Immature natural killer cell (primary cell): ENCODE data around the gene MATN4. TPM values are rescaled to one million over a fixed set of nuclear protein-coding genes. Genes with fewer than 3 reads are reported as not detected.
A peak's percentile ranks its signal among the peaks of the same experiment; 100 is the strongest.

Experiments
- DNase-seq, 3 donors: peaks; one replicate each; pipeline ENCODE4 v3.0.0; 2022; ENCODE audit warnings: mixed read lengths in 1 of 3
- H3K27ac Mint-ChIP-seq, 6 donors: one replicate each; pipeline ENCODE4 v1.8.0; 2020; ENCODE audit warnings: mixed read lengths in 6 of 6, mild to moderate bottlenecking in 5 of 6, inconsistent platforms in 4 of 6, moderate library complexity in 3 of 6
- H3K27me3 Mint-ChIP-seq, 3 donors: one replicate each; pipeline ENCODE4 v1.8.0; 2020 to 2021; ENCODE audit warnings: low read depth in 3 of 3, mild to moderate bottlenecking in 3 of 3, mixed read lengths in 3 of 3, moderate library complexity in 3 of 3, inconsistent platforms in 1 of 3
- H3K36me3 Mint-ChIP-seq, 3 donors: one replicate each; pipeline ENCODE4 v1.8.0; 2020; ENCODE audit warnings: mixed read lengths in 3 of 3, inconsistent platforms in 2 of 3, mild to moderate bottlenecking in 2 of 3
- H3K4me1 Mint-ChIP-seq, 2 donors: one replicate each; pipeline ENCODE4 v1.8.0; 2020; ENCODE audit warnings: inconsistent platforms in 2 of 2, mild to moderate bottlenecking in 2 of 2, mixed read lengths in 2 of 2, moderate library complexity in 1 of 2
- H3K4me3 Mint-ChIP-seq, 5 donors: one replicate each; pipeline ENCODE4 v1.8.0; 2020; ENCODE audit warnings: mild to moderate bottlenecking in 5 of 5, mixed read lengths in 5 of 5, inconsistent platforms in 3 of 5, moderate library complexity in 3 of 5
- H3K9me3 Mint-ChIP-seq, 6 donors: one replicate each; pipeline ENCODE4 v1.8.0; 2020; ENCODE audit warnings: mild to moderate bottlenecking in 6 of 6, mixed read lengths in 6 of 6, inconsistent platforms in 4 of 6, moderate library complexity in 3 of 6
- polyA plus RNA-seq, 3 donors: library from polyadenylated mRNA; unstranded; fragments of 300-500 nt; fragmentation: Illumina TruSeq; gene quantifications; one replicate each; pipeline ENCODE4 v1.2.3, GENCODE V29; 2021

The MATN4 gene
- polyA plus RNA-seq, 3 donors from 2014 or later: not detected

DNA sequence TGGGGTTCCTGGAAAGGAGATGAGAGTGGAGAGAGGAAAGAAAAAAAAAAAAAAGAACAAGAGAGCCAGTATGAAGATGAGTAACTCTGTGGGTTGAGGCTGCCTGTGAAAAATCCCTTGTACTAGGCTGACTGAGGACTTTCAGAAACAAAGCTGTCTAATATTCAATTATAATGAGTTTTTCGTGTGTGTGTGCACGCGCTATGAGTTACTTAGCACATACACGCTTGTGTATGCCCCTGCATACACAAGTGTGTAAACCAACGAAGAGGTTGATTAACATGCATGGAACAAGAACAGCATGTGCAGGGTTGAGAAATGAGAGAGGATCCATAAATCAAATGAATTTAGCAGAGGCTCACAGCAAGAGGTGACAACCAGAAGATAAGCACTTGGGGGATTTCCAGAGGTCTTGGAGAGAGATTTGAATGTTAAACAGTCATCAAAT, 6.3 kb downstream of the MATN4 start:
- Mint-ChIP-seq H3K27ac (no peak overlapping the region), H3K9me3 (no peaks in the 10 kb centered on the region), H3K36me3 (no peaks in the 10 kb centered on the region), H3K27me3 (peaks cover 8 to 11% (median 10%) of the 10 kb centered on the region in 3 donors), H3K4me1 (no peaks in the 10 kb centered on the region), H3K4me3 (no peak overlapping the region)
- DNase-seq: no peak

DNA sequence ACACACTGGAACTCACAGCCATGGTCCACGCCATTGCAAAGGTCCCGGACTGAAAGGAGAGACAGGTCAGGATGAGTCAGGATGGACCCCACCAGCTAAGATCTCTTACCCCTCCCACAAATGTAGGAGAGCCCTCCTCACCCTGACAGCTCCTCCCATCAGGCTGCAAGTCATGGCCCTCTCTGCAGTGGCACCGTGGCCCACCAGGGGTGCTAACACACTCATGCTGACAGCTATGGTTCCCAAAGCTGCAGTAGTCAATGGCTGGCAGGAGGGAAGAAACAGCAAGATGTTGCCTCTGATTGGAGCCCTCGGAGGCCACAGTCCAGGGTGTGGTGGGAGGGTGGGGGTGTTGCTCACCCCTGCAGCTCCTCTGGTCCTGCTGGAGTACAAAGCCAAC, 7.1 kb downstream of the MATN4 start:
- no peak for DNase-seq
- Mint-ChIP-seq H3K27me3 (peaks cover 6 to 13% (median 7%) of the 10 kb centered on the region in 3 donors), H3K4me1 (no peaks in the 10 kb centered on the region), H3K9me3 (no peaks in the 10 kb centered on the region), H3K27ac (no peak overlapping the region), H3K36me3 (no peaks in the 10 kb centered on the region), H3K4me3 (no peak overlapping the region)

DNA sequence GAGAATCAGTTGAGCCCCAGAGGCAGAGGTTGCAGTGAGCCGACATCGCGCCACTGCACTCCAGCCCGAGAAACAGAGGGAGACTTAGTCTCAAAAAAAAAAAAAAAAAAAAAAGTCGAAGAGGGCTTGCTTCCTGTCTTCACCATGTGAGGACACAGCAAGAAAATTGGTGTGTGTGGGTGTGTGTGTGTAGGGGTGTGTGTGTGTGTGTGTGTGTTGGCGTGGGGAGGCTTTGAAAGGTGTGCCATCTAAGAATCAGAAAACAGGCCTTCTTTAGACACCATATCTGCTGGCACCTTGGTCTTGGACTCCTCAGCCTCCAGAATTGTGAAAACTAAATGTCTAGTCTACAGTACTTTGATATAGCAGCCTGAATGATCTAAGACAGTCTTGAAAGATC, 8.3 kb downstream of the MATN4 start:
- no peaks in the 10 kb centered on the region for H3K36me3 Mint-ChIP-seq
- H3K27me3 Mint-ChIP-seq: peaks cover 0 to 10% (median 1%) of the 10 kb centered on the region in 3 donors
- H3K4me3 Mint-ChIP-seq: no peak overlapping the region
- H3K4me1 Mint-ChIP-seq: no peaks in the 10 kb centered on the region
- H3K27ac Mint-ChIP-seq: no peak overlapping the region
- H3K9me3 Mint-ChIP-seq: no peaks in the 10 kb centered on the region
- no peak for DNase-seq

DNA sequence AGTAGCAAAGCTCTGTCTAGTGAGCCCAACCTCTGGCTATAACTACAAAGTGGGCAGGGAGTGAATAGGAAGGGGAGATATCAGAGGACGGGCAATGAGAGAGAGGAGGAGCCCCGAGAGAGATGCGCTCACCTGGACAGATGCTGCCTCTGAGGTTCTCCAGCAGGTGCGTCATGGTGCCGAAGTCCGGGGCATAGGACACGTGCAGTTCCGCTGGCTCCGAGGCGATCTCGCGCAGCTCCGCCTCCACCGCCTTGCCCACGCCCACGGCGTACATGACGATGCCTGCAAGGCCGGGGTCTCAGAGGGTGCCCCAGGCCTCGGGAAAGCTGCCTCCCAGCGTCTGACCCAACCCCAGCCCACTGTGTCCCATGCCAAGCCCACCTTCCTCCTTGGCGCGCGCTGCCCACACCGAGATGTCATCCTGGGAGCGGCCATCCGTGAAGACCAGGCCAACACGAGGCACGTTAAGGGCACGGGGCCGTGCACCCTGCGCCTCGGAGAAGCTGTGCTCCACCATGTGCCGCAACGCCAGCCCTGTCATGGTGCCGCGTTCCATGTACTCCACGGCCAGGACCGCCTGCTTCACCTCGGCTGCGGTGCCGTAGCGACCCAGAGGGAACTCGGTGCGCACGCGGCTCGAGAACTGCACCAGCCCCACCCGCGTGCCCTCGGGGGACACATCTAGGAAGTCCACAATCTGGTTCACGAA, 10.2 kb downstream of the MATN4 start:
- Mint-ChIP-seq H3K9me3 (no peaks in the 10 kb centered on the region), H3K4me3 (no peak overlapping the region), H3K27ac (no peak overlapping the region), H3K4me1 (peaks cover 6 to 8% of the 10 kb centered on the region in 2 donors), H3K36me3 (no peaks in the 10 kb centered on the region), H3K27me3 (peaks cover 3 to 7% (median 5%) of the 10 kb centered on the region in 3 donors)
- DNase-seq: no peak

DNA sequence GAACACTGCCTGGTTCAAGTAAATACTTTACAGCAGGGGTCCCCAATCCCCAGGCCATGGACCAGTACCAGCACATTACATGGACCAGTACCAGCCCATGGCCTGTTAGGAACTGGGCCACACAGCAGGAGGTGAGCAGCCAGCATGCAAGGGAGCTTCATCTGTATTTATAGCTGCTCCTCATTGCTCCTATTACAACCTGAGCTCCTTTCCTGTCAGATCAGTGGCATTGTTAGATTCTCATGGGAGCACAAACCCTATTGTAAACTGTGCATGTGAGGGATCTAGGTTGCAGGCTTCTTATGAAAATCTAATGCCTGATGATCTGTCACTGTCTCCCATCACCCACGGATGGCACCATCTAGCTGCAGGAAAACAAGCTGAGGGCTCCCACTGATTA, 13.4 kb downstream of the MATN4 start:
- Mint-ChIP-seq H3K4me1 (peaks cover 6 to 11% of the 10 kb centered on the region in 2 donors), H3K27me3 (peaks cover 5 to 9% (median 5%) of the 10 kb centered on the region in 3 donors), H3K9me3 (no peaks in the 10 kb centered on the region), H3K4me3 (no peak overlapping the region), H3K27ac (no peak overlapping the region), H3K36me3 (no peaks in the 10 kb centered on the region)
- no peak for DNase-seq

DNA sequence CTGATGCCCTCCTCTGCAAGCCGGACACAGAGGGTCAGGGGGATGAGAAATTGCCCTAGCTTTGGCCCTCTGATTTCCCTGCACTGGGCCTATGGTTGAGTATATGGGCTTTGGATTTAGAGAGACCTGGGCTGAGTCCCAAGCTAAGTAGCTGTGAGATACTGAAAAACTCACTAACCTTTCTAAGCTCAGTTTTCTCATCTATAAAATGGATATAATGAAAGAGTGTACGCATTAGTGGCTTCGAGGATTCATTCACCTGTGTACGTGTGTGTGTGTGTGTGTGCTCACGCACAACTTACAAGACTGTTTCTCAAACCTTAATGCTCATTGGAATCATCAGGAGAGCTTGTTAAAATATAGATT, 14.1 kb downstream of the MATN4 start:
- no peak for DNase-seq
- peaks cover 5 to 9% (median 5%) of the 10 kb centered on the region in 3 donors for H3K27me3 Mint-ChIP-seq
- no peaks in the 10 kb centered on the region for H3K36me3 Mint-ChIP-seq
- H3K4me1 Mint-ChIP-seq: peaks cover 6 to 11% of the 10 kb centered on the region in 2 donors
- H3K27ac Mint-ChIP-seq: no peak overlapping the region
- no peaks in the 10 kb centered on the region for H3K9me3 Mint-ChIP-seq
- peak overlapping the region; percentile 53 to 76 (median 71) for H3K4me3 Mint-ChIP-seq

DNA sequence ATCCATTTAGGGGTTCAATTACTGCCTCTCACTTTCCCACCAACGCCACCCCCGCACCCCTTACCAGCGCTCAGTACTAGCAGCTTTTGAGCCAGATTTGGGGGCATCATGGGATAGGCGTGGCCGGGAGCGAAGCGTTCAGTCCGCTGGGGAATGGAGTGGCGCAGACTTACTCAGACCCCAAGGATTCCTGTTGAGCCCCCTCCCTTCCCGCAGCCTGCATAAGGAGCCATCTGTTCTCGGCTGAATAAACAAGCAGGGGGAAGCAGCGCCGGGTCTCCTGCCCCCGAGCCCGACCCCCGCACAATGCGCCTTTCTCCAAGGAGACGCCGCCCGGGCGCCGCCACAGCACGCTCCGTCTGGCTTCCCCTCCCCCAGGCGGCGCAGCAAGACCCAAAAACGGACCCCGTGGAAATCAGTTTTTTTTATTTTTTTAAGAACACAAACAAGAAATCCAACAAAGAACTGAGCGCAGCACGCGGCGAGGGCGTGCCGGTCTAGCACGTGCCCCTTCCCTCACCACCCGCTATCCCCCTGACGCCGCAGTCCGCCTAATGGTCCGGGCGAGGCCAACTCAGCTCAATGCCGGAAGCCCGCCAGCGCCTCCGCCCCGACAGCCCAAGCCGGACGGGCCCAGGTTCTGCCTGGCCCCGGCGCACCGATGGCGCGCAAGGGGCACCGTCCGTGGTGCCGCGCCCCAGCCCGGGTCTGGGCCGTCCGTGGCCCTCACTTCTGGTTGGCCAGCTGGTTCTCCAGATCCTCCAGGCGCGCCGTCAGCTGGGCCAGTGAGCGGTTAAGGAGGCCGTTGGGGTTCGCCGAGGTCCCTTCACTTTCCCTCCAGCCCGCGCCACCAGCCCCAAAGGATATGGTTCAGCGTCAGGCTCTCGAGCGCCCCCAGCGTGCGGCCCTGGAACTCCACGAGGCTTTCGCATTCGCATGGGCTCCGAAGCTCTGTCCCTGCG, 14.8 kb downstream of the MATN4 start:
- peaks cover 6 to 11% of the 10 kb centered on the region in 2 donors for H3K4me1 Mint-ChIP-seq
- H3K36me3 Mint-ChIP-seq: no peaks in the 10 kb centered on the region
- peak; percentile 58 to 70 (median 67) for DNase-seq
- peak overlapping the region; percentile 53 to 76 (median 71) for H3K4me3 Mint-ChIP-seq
- H3K27me3 Mint-ChIP-seq: peaks cover 5 to 9% (median 6%) of the 10 kb centered on the region in 3 donors
- no peak overlapping the region for H3K27ac Mint-ChIP-seq
- no peaks in the 10 kb centered on the region for H3K9me3 Mint-ChIP-seq

DNA sequence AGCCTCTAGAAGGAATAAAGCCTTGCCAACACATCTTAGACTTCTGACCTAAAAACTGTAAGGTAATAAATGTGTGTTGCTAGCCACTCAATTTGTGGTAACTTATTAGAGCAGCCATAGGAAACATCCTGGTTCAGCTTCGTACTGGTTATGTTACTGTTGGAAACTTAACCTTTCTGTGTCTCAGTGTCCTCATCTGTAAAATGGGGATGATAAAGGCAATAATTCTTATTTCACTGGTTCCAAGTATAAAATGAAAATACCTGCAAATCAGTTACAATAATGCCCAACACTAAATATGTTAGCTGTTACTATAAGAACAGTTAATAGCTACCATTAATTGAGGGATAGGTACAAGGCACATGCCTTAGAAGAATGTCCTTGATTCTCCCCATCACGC, 15.8 kb downstream of the MATN4 start:
- no peaks in the 10 kb centered on the region for H3K36me3 Mint-ChIP-seq
- H3K4me3 Mint-ChIP-seq: peak overlapping the region; percentile 52 to 73 (median 67)
- H3K9me3 Mint-ChIP-seq: no peaks in the 10 kb centered on the region
- no peak for DNase-seq
- peaks cover 5 to 9% (median 6%) of the 10 kb centered on the region in 3 donors for H3K27me3 Mint-ChIP-seq
- no peak overlapping the region for H3K27ac Mint-ChIP-seq
- H3K4me1 Mint-ChIP-seq: peaks cover 6 to 11% of the 10 kb centered on the region in 2 donors

DNA sequence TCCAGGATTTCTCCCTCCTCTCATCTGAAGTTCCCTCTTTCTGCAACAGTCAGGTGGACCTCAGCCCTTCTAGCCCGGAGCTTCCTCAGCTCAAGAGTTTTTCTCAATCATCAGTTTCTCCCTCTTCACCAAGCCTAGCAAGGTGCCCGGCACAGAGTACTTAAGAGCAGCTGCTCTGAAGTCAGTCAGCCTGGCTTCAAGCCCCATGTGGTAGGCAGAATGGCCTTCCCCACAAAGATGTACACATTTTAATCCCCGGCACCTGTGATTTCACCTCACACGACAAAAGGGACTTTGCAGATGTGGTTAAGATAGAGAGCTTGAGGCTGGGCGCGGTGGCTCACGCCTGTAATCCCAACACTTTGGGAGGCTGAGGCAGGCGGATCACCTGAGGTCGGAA, 16.6 kb downstream of the MATN4 start:
- Mint-ChIP-seq H3K27me3 (peaks cover 6 to 9% (median 6%) of the 10 kb centered on the region in 3 donors), H3K4me3 (no peak overlapping the region), H3K9me3 (no peaks in the 10 kb centered on the region), H3K4me1 (peaks cover 6 to 11% of the 10 kb centered on the region in 2 donors), H3K36me3 (no peaks in the 10 kb centered on the region), H3K27ac (no peak overlapping the region)
- DNase-seq: no peak

DNA sequence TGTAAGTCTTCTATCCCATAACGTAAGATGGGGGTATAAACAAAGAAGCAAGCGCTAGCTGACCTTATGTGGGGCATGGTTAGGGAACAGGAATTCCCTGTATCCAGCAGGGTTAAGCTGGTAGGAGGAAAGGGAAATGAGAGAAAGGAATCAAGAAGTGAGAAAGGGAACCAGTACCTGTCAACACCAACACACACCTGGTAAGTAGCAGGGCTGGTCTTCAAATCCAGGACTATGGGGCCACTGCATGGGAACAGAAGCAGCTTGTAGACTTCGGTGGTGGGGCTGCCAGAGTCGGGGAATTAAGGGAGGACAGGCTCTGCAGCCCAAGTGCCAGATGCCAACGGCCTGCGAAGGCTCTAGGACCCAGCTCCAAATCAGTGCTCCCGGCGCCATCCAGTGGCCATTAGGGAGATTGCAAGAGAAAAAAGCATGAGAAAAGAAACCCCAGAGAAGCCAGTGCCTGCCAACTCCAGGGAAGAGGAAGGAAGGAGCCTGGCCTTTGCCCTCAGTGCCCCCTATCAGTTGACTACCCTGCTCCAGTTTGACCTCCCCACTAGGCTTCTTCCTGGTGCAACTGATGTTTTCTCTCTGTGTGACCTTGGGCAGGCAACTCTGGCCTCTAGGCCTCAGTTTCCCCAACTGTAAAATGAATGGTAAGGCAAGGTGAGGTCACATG, 17.3 kb downstream of the MATN4 start:
- peaks cover 4 to 9% (median 6%) of the 10 kb centered on the region in 3 donors for H3K27me3 Mint-ChIP-seq

DNA sequence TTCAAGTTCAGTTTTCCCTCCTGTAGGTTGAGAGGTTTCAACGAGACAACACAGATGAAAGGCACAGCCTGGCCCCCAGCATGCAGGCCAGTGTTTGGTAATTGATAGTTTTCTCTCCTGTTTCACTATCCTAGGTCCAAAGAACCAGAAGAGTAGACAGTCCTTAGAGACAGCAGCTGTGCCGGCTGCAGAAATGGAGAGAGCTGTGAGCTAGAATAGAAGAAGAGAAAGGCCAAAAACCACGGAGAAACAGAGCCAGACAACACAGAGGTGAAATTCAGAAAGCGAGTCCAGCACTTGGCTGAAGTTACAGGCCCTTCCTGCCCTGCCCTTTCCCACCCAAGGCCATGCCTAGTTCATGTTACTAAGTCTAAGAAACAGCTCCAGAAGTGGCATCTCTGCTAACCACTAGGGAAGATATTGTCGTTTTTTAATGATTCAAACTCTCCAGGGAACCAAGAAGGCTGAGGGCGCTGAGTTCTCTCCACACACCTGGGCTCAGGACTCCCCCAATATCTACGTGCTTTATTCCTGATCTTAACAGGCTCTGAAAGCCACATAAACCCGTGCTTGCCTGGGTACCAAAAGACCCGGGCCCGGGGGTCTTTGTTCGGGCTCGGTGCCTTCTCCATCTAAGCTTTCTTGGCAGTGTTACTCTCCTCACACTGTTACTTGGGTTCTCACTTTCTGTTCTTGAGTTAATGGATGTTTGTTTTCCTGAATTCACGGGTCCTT, 18.0 kb downstream of the MATN4 start:
- Mint-ChIP-seq H3K9me3 (no peaks in the 10 kb centered on the region), H3K36me3 (no peaks in the 10 kb centered on the region), H3K4me3 (no peak overlapping the region), H3K27me3 (peaks cover 4 to 9% (median 6%) of the 10 kb centered on the region in 3 donors), H3K27ac (no peak overlapping the region), H3K4me1 (peaks cover 6 to 11% of the 10 kb centered on the region in 2 donors)
- DNase-seq: no peak

More for the DNA sequence above, 17.3 kb downstream of the MATN4 start:
- H3K36me3 Mint-ChIP-seq: no peaks in the 10 kb centered on the region
- DNase-seq: peak; percentile 32 to 55 (median 49)
- no peaks in the 10 kb centered on the region for H3K9me3 Mint-ChIP-seq
- H3K27ac Mint-ChIP-seq: no peak overlapping the region
- no peak overlapping the region for H3K4me3 Mint-ChIP-seq
- peaks cover 6 to 11% of the 10 kb centered on the region in 2 donors for H3K4me1 Mint-ChIP-seq

DNA sequence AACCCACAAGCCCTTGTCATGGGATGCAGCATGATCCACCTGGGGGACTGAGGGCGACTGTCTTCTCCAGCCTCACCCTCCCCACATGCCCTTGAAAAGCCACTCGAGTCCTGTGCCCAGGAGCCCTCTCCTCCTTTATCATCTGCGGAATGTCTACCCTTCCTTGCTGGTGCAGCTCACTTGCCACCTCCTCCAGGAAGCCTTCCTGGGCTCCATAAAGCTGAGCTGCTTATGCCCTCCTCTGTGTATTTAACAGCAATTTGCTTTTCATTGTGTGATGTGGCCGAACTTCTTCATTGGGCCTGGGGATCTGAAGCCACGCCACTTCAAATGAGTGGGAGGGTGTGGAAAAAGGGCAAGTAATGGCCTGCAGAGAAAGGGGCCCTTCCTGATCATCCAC, 19.2 kb downstream of the MATN4 start:
- Mint-ChIP-seq H3K4me1 (peaks cover 3 to 8% of the 10 kb centered on the region in 2 donors), H3K4me3 (no peak overlapping the region), H3K27ac (no peak overlapping the region), H3K9me3 (no peaks in the 10 kb centered on the region), H3K36me3 (no peaks in the 10 kb centered on the region), H3K27me3 (peaks cover 3 to 11% (median 4%) of the 10 kb centered on the region in 3 donors)
- no peak for DNase-seq

DNA sequence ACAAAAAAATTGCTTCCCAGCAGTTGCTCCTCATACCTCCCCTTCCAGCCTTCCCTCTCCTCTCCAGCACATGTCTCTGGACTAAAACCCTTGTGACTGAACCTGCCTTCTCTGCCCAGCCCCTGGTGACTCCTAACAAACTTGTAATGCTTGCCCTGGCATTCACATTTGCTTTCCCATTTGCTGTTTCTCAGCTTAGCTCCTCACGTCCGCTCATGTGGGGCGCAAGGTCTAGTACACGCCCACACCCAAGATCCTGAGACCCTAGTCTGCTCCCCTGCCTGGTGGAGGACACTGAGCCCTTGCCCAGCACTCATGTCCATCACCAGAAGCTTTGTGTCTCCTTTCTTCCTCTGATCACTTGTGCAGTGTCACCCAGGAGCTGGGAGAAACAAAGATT, 19.7 kb downstream of the MATN4 start:
- Mint-ChIP-seq H3K9me3 (no peaks in the 10 kb centered on the region), H3K36me3 (no peaks in the 10 kb centered on the region), H3K27me3 (peaks cover 3 to 9% (median 4%) of the 10 kb centered on the region in 3 donors), H3K4me3 (no peak overlapping the region), H3K27ac (no peak overlapping the region), H3K4me1 (peaks cover 0 to 6% of the 10 kb centered on the region in 2 donors)
- DNase-seq: no peak
